ENCODE measurements around the gene AGBL2. TPM values are rescaled to one million over a fixed set of nuclear protein-coding genes. Genes with fewer than 3 reads are reported as not detected.
"Not testable (repeated sequence)": the region's sequence is repeated elsewhere in the genome, so short reads cannot be mapped to it uniquely, and the experiment has no call there.

AGBL2 gene
- 0.29 and 0.48 TPM in 2 replicates for total RNA-seq (2014; rRNA removed; shearing (Covaris generic))

- peak; percentile 74 for DNase-seq (ENCODE audit: low read depth)
Measured at GRCh38 chr11:47715082-47715669, at the start of gene AGBL2. Gene AGBL2, minus strand, starts transcription at chr11:47715369. Its CDS starts 719 bp downstream, at chr11:47714650.

GRCh38 chr11:47759291-47759690 is 44.1 kb upstream of the AGBL2 start:
- DNase-seq (ENCODE audit: low read depth): not testable (repeated sequence)

GRCh38 chr11:47756208-47756607 is 41.0 kb upstream of the AGBL2 start:
- no peak for DNase-seq (ENCODE audit: low read depth)

- DNase-seq (ENCODE audit: low read depth): no peak
Measured at GRCh38 chr11:47750725-47751124, 35.6 kb upstream of the AGBL2 start.

GRCh38 chr11:47742494-47742893 is 27.3 kb upstream of the AGBL2 start:
- DNase-seq (ENCODE audit: low read depth): not testable (repeated sequence)

- not testable (repeated sequence) for DNase-seq (ENCODE audit: low read depth)
Measured at GRCh38 chr11:47737817-47738216, 22.6 kb upstream of the AGBL2 start.

- DNase-seq (ENCODE audit: low read depth): no peak
Measured at GRCh38 chr11:47732271-47732670, 17.1 kb upstream of the AGBL2 start.

GRCh38 chr11:47731475-47731874 is 16.3 kb upstream of the AGBL2 start:
- no peak for DNase-seq (ENCODE audit: low read depth)

GRCh38 chr11:47726878-47727514 is 11.8 kb upstream of the AGBL2 start:
- DNase-seq (ENCODE audit: low read depth): no peak

- DNase-seq (ENCODE audit: low read depth): no peak
Measured at GRCh38 chr11:47726118-47726442, 10.9 kb upstream of the AGBL2 start.

GRCh38 chr11:47725442-47726117 is 10.4 kb upstream of the AGBL2 start:
- no peak for DNase-seq (ENCODE audit: low read depth)

GRCh38 chr11:47724041-47724729 is 9.0 kb upstream of the AGBL2 start:
- peak; percentile 37 for DNase-seq (ENCODE audit: low read depth)

- no peak for DNase-seq (ENCODE audit: low read depth)
Measured at GRCh38 chr11:47723041-47723440, 7.9 kb upstream of the AGBL2 start.

GRCh38 chr11:47720651-47721050 is 5.5 kb upstream of the AGBL2 start:
- DNase-seq (ENCODE audit: low read depth): no peak

GRCh38 chr11:47716692-47717091 is 1.5 kb upstream of the AGBL2 start:
- DNase-seq (ENCODE audit: low read depth): no peak

- peak; percentile 4 for DNase-seq (ENCODE audit: low read depth)
Measured at GRCh38 chr11:47714554-47715081, 551 bp downstream of the AGBL2 start.

GRCh38 chr11:47711816-47712215 is 3.4 kb downstream of the AGBL2 start:
- no peak for DNase-seq (ENCODE audit: low read depth)

GRCh38 chr11:47711225-47711624 is 3.9 kb downstream of the AGBL2 start:
- DNase-seq (ENCODE audit: low read depth): no peak

- DNase-seq (ENCODE audit: low read depth): not testable (repeated sequence)
Measured at GRCh38 chr11:47707275-47707786, 7.8 kb downstream of the AGBL2 start.

- DNase-seq (ENCODE audit: low read depth): no peak
Measured at GRCh38 chr11:47705721-47706120, 9.4 kb downstream of the AGBL2 start.

- DNase-seq (ENCODE audit: low read depth): no peak
Measured at GRCh38 chr11:47691979-47692378, 23.2 kb downstream of the AGBL2 start.

- DNase-seq (ENCODE audit: low read depth): no peak
Measured at GRCh38 chr11:47689480-47689879, 25.7 kb downstream of the AGBL2 start.

All from RPMI7951 (cell line).